Measurements from ENCODE around the gene SEMA3F. TPM values are rescaled to one million over a fixed set of nuclear protein-coding genes. Genes with fewer than 3 reads are reported as not detected.

The SEMA3F gene
- polyA plus RNA-seq, 1 experiment, result 11.4 TPM

GRCh38 chr3:50172626-50173220 is 17.6 kb downstream of the SEMA3F start:
- TF ChIP-seq CTCF (IDR thresholded peaks at IDR 0.05; ENCODE audit: insufficient read depth, low read depth, low read length), result no peak
- no peak for DNase-seq (ENCODE audit: low read depth)
- ChIA-PET POLR2A (no interaction called here), CTCF (interaction anchor here (0.5 to 3.4 kb wide), 7 partner anchors 16 to 209 kb away, joined by 3 to 21 read pairs (median 4); no protein-coding TSS in a partner anchor)
- peaks cover 1% of the 10 kb centered on the region; the same call in 1 of the 2 replicates for H3K36me3 ChIP-seq (ENCODE audit: control insufficient read depth, insufficient read depth, low read length)
- H3K27me3 ChIP-seq (ENCODE audit: control insufficient read depth, insufficient read depth, low read length), result no peaks in the 10 kb centered on the region
- no peak overlapping the region for H3K4me3 ChIP-seq (ENCODE audit: low read depth, low read length)

- H3K4me3 ChIP-seq (ENCODE audit: low read depth, low read length), result no peak overlapping the region
- peaks cover 1% of the 10 kb centered on the region; the same call in 1 of the 2 replicates for H3K36me3 ChIP-seq (ENCODE audit: control insufficient read depth, insufficient read depth, low read length)
- H3K27me3 ChIP-seq (ENCODE audit: control insufficient read depth, insufficient read depth, low read length), result no peaks in the 10 kb centered on the region
- DNase-seq (ENCODE audit: low read depth), result no peak
- CTCF ChIA-PET, result interaction anchor here (1.0 to 3.4 kb wide), 5 partner anchors 14 to 53 kb away, joined by 3 to 21 read pairs (median 6); no protein-coding TSS in a partner anchor
- no peak for TF ChIP-seq CTCF (IDR thresholded peaks at IDR 0.05; ENCODE audit: insufficient read depth, low read depth, low read length)
- POLR2A ChIA-PET, result no interaction called here
Observed at GRCh38 chr3:50173685-50174516, 18.8 kb downstream of the SEMA3F start.

- TF ChIP-seq CTCF (IDR thresholded peaks at IDR 0.05; ENCODE audit: insufficient read depth, low read depth, low read length), result no peak
- no peak for DNase-seq (ENCODE audit: low read depth)
- Histone ChIP-seq H3K4me3 (ENCODE audit: low read depth, low read length) (no peak overlapping the region), H3K27me3 (ENCODE audit: control insufficient read depth, insufficient read depth, low read length) (no peaks in the 10 kb centered on the region), H3K36me3 (ENCODE audit: control insufficient read depth, insufficient read depth, low read length) (peaks cover 1% of the 10 kb centered on the region; the same call in 1 of the 2 replicates)
- ChIA-PET POLR2A (no interaction called here), CTCF (interaction anchor here (1.0 to 1.6 kb wide), 2 partner anchors 14 to 19 kb away, joined by 3 to 8 read pairs; no protein-coding TSS in a partner anchor)
Observed at GRCh38 chr3:50174517-50174895, 19.4 kb downstream of the SEMA3F start.

GRCh38 chr3:50174947-50175524 is 19.9 kb downstream of the SEMA3F start:
- ChIA-PET POLR2A (no interaction called here), CTCF (interaction anchor here (1.0 to 1.6 kb wide), 2 partner anchors 13 to 18 kb away, joined by 3 to 8 read pairs; no protein-coding TSS in a partner anchor)
- no peaks in the 10 kb centered on the region for H3K27me3 ChIP-seq (ENCODE audit: control insufficient read depth, insufficient read depth, low read length)
- no peak overlapping the region for H3K4me3 ChIP-seq (ENCODE audit: low read depth, low read length)
- DNase-seq (ENCODE audit: low read depth), result no peak
- H3K36me3 ChIP-seq (ENCODE audit: control insufficient read depth, insufficient read depth, low read length), result peaks cover 1% of the 10 kb centered on the region; the same call in 1 of the 2 replicates
- TF ChIP-seq CTCF (IDR thresholded peaks at IDR 0.05; ENCODE audit: insufficient read depth, low read depth, low read length), result no peak

GRCh38 chr3:50177346-50177745 is 22.2 kb downstream of the SEMA3F start:
- no peak overlapping the region for H3K4me3 ChIP-seq (ENCODE audit: low read depth, low read length)
- CTCF ChIA-PET, result no interaction called here
- peaks cover 1% of the 10 kb centered on the region; the same call in 1 of the 2 replicates for H3K36me3 ChIP-seq (ENCODE audit: control insufficient read depth, insufficient read depth, low read length)
- POLR2A ChIA-PET, result no interaction called here
- no peaks in the 10 kb centered on the region for H3K27me3 ChIP-seq (ENCODE audit: control insufficient read depth, insufficient read depth, low read length)
- no peak for TF ChIP-seq CTCF (IDR thresholded peaks at IDR 0.05; ENCODE audit: insufficient read depth, low read depth, low read length)
- DNase-seq (ENCODE audit: low read depth), result no peak

Data from BJ (cell line).